Measurements from ENCODE around the gene PACRG. TPM values are rescaled to one million over a fixed set of nuclear protein-coding genes. Genes with fewer than 3 reads are reported as not detected.

PACRG gene
- total and polyA plus RNA-seq, 4 donors: 0.47 to 3.8 (median 2.4) TPM

DNA sequence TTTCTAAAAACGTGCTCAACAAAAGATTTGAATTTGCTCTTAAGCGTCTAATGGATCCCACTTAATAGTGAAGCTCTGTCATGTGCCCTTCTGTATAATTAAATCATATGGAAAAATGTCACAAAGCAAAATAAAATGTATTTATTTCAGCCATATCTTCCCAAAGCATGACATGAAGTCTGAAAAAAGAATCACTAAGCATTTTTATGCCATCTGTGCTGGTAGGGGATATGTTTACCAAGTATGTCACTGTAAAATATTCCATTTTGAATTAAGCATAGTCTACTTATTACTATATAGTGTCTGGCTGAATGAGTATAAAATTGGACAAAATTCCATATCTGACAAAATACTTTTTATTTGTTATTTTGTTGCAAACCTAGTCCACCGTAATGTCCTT is 438.7 kb downstream of the PACRG start:
- no peak overlapping the region for H3K9ac ChIP-seq (ENCODE audit: low read depth in 1 of 2, low read length in 2 of 2)
- TF ChIP-seq NR2F2 (IDR thresholded peaks at IDR 0.05) (no peak), FOXA2 (IDR thresholded peaks at IDR 0.05) (no peak), HNF4G (IDR thresholded peaks at IDR 0.05) (no peak), HNF4A (conservative IDR thresholded peaks at IDR 0.05) (no peak)
- TF ChIP-seq, protein P1, sequence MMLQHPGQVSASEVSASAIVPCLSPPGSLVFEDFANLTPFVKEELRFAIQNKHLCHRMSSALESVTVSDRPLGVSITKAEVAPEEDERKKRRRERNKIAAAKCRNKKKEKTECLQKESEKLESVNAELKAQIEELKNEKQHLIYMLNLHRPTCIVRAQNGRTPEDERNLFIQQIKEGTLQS (IDR thresholded peaks at IDR 0.05): no peak
- TF ChIP-seq, protein P2, sequence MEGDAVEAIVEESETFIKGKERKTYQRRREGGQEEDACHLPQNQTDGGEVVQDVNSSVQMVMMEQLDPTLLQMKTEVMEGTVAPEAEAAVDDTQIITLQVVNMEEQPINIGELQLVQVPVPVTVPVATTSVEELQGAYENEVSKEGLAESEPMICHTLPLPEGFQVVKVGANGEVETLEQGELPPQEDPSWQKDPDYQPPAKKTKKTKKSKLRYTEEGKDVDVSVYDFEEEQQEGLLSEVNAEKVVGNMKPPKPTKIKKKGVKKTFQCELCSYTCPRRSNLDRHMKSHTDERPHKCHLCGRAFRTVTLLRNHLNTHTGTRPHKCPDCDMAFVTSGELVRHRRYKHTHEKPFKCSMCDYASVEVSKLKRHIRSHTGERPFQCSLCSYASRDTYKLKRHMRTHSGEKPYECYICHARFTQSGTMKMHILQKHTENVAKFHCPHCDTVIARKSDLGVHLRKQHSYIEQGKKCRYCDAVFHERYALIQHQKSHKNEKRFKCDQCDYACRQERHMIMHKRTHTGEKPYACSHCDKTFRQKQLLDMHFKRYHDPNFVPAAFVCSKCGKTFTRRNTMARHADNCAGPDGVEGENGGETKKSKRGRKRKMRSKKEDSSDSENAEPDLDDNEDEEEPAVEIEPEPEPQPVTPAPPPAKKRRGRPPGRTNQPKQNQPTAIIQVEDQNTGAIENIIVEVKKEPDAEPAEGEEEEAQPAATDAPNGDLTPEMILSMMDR (IDR thresholded peaks at IDR 0.05; ENCODE audit: low read depth, low read length, missing input control): no peak
- H3K4me1 ChIP-seq (ENCODE audit: control insufficient read depth in 4 of 4, insufficient read depth in 4 of 4, low read length in 3 of 4): peaks cover 0 to 12% (median 10%) of the 10 kb centered on the region in 4 donors
- no peak for DNase-seq (ENCODE audit: low spot score)
- 92% methylated on average over 3 of the region's 3 CpGs for WGBS
- H3K27ac ChIP-seq (ENCODE audit: low read depth in 1 of 2, low read length in 2 of 2): no peak overlapping the region
- no peaks in the 10 kb centered on the region for H3K9me3 ChIP-seq (ENCODE audit: control insufficient read depth in 4 of 4, low read length in 3 of 4)
- H3K4me3 ChIP-seq (ENCODE audit: low read depth in 1 of 3, low read length in 3 of 3): no peak overlapping the region
- H3K27me3 ChIP-seq (ENCODE audit: control insufficient read depth in 4 of 4, insufficient read depth in 4 of 4, low read length in 3 of 4): no peaks in the 10 kb centered on the region
- H3K36me3 ChIP-seq (ENCODE audit: control insufficient read depth in 4 of 4, insufficient read depth in 3 of 4, low read depth in 1 of 4, low read length in 3 of 4): no peaks in the 10 kb centered on the region

DNA sequence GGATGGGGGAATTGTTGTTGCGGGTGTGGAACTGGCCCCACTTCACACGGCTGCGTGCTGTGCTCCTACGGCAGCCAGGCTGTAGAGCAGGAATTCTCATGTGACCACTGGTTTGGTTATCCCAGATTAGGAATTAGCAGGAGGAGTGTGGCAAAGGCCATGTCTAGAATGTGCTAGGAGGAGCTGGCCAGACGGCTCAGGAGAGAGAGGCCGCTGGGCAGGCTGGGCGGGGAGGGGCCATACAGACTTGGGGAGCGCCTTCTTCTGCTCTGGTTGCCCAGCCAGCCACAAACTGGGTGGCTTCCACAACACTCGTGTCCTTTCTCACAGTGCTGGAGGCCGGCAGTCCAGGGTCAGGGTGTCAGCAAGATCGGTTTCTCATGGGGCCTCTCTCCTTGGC is 441.7 kb downstream of the PACRG start:
- H3K27me3 ChIP-seq (ENCODE audit: control insufficient read depth in 4 of 4, insufficient read depth in 4 of 4, low read length in 3 of 4): no peaks in the 10 kb centered on the region
- TF ChIP-seq FOXA2 (IDR thresholded peaks at IDR 0.05) (no peak), YY1 (IDR thresholded peaks at IDR 0.05) (no peak), RXRA (IDR thresholded peaks at IDR 0.05) (no peak), HNF4G (IDR thresholded peaks at IDR 0.05) (no peak), HNF4A (conservative IDR thresholded peaks at IDR 0.05) (no peak), TAF1 (conservative IDR thresholded peaks at IDR 0.05) (no peak), NR2F2 (IDR thresholded peaks at IDR 0.05) (no peak)
- TF ChIP-seq, protein P1 (IDR thresholded peaks at IDR 0.05): no peak
- TF ChIP-seq, protein P3, sequence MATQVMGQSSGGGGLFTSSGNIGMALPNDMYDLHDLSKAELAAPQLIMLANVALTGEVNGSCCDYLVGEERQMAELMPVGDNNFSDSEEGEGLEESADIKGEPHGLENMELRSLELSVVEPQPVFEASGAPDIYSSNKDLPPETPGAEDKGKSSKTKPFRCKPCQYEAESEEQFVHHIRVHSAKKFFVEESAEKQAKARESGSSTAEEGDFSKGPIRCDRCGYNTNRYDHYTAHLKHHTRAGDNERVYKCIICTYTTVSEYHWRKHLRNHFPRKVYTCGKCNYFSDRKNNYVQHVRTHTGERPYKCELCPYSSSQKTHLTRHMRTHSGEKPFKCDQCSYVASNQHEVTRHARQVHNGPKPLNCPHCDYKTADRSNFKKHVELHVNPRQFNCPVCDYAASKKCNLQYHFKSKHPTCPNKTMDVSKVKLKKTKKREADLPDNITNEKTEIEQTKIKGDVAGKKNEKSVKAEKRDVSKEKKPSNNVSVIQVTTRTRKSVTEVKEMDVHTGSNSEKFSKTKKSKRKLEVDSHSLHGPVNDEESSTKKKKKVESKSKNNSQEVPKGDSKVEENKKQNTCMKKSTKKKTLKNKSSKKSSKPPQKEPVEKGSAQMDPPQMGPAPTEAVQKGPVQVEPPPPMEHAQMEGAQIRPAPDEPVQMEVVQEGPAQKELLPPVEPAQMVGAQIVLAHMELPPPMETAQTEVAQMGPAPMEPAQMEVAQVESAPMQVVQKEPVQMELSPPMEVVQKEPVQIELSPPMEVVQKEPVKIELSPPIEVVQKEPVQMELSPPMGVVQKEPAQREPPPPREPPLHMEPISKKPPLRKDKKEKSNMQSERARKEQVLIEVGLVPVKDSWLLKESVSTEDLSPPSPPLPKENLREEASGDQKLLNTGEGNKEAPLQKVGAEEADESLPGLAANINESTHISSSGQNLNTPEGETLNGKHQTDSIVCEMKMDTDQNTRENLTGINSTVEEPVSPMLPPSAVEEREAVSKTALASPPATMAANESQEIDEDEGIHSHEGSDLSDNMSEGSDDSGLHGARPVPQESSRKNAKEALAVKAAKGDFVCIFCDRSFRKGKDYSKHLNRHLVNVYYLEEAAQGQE (IDR thresholded peaks at IDR 0.05): no peak
- no peaks in the 10 kb centered on the region for H3K4me1 ChIP-seq (ENCODE audit: control insufficient read depth in 4 of 4, insufficient read depth in 4 of 4, low read length in 3 of 4)
- H3K9me3 ChIP-seq (ENCODE audit: control insufficient read depth in 4 of 4, low read length in 3 of 4): no peaks in the 10 kb centered on the region
- H3K27ac ChIP-seq (ENCODE audit: low read depth in 1 of 2, low read length in 2 of 2): no peak overlapping the region
- H3K4me3 ChIP-seq (ENCODE audit: low read depth in 1 of 3, low read length in 3 of 3): no peak overlapping the region
- no peak overlapping the region for H3K9ac ChIP-seq (ENCODE audit: low read depth in 1 of 2, low read length in 2 of 2)
- 96% methylated on average over 11 of the region's 11 CpGs for WGBS
- DNase-seq (ENCODE audit: low spot score): no peak
- no peaks in the 10 kb centered on the region for H3K36me3 ChIP-seq (ENCODE audit: control insufficient read depth in 4 of 4, insufficient read depth in 3 of 4, low read depth in 1 of 4, low read length in 3 of 4)

DNA sequence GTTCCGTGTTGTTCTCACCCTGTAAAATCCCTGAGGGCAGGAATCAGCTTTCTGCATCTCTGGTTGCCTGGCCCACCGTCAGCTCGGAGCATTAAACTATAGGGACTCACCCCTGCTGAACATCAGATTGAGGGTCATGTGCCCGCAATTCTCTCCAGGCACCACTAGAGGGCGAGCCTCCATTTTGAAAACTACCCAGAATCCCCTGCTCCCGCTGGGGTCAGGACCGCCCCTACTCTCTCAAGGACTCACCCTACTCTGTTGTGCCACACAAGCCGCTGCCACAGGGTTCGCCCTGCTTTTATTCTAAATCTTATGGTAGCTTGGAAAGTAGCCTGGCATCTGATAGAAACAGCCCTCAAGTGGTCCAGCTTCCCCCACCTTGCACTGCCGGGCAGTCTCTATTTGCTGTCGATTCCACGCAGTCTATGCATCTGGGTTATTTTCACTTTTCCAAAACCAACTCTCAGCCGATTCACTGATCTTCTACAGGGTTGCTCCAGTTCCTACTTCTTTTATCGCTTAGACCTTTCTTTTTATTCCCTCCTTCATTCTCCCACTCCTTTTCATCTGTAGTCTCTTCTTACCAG is 442.6 kb downstream of the PACRG start:
- H3K9ac ChIP-seq (ENCODE audit: low read depth in 1 of 2, low read length in 2 of 2): no peak overlapping the region
- H3K27me3 ChIP-seq (ENCODE audit: control insufficient read depth in 4 of 4, insufficient read depth in 4 of 4, low read length in 3 of 4): no peaks in the 10 kb centered on the region
- DNase-seq (ENCODE audit: low spot score): no peak
- H3K9me3 ChIP-seq (ENCODE audit: control insufficient read depth in 4 of 4, low read length in 3 of 4): no peaks in the 10 kb centered on the region
- H3K27ac ChIP-seq (ENCODE audit: low read depth in 1 of 2, low read length in 2 of 2): no peak overlapping the region
- no peaks in the 10 kb centered on the region for H3K36me3 ChIP-seq (ENCODE audit: control insufficient read depth in 4 of 4, insufficient read depth in 3 of 4, low read depth in 1 of 4, low read length in 3 of 4)
- H3K4me3 ChIP-seq (ENCODE audit: low read depth in 1 of 3, low read length in 3 of 3): no peak overlapping the region
- H3K4me1 ChIP-seq (ENCODE audit: control insufficient read depth in 4 of 4, insufficient read depth in 4 of 4, low read length in 3 of 4): no peaks in the 10 kb centered on the region
- WGBS: 88% methylated on average over 14 of the region's 14 CpGs
- TF ChIP-seq, protein P3 (IDR thresholded peaks at IDR 0.05): no peak
- peak in 1 of 2 donors; percentile 65 for TF ChIP-seq RAD21 (IDR thresholded peaks at IDR 0.05)
- TF ChIP-seq GABPA (IDR thresholded peaks at IDR 0.05 in 1 of 2, conservative IDR thresholded peaks at IDR 0.05 in 1 of 2): no peak
- no peak for TF ChIP-seq SP1 (IDR thresholded peaks at IDR 0.05)
- TF ChIP-seq, protein P2 (IDR thresholded peaks at IDR 0.05; ENCODE audit: low read depth, low read length, missing input control): peak; percentile 50
- no peak for TF ChIP-seq NR2F2 (IDR thresholded peaks at IDR 0.05)
- TF ChIP-seq JUND (IDR thresholded peaks at IDR 0.05): no peak
